ENCODE measurements around the gene GRIK5.

- no peak for TF ChIP-seq CTCF (IDR thresholded peaks at IDR 0.05; ENCODE audit: control extremely low read depth in 1 of 3, insufficient read depth in 1 of 3, low read depth in 1 of 3, low read length in 3 of 3)
- no peak for TF ChIP-seq CHD2 (IDR thresholded peaks at IDR 0.05; ENCODE audit: low read length)
- TF ChIP-seq ZNF274 (IDR thresholded peaks at IDR 0.05; ENCODE audit: borderline replicate concordance, extremely low read depth, low read length) = no peak
- no peak for TF ChIP-seq JUND (IDR thresholded peaks at IDR 0.05; ENCODE audit: low read length)
- no peak for TF ChIP-seq RAD21 (IDR thresholded peaks at IDR 0.05 in 1 of 2, conservative IDR thresholded peaks at IDR 0.05 in 1 of 2; ENCODE audit: low read depth in 2 of 2, low read length in 2 of 2)
- no peak for TF ChIP-seq NRF1 (IDR thresholded peaks at IDR 0.05; ENCODE audit: low read depth, low read length)
- no peak for TF ChIP-seq POLR2A (IDR thresholded peaks at IDR 0.05; ENCODE audit: control extremely low read depth in 1 of 2, low read depth in 2 of 2, low read length in 2 of 2)
- no peak for TF ChIP-seq TBP (IDR thresholded peaks at IDR 0.05; ENCODE audit: low read depth, low read length)
- TF ChIP-seq EP300 (IDR thresholded peaks at IDR 0.05; ENCODE audit: borderline replicate concordance in 1 of 2, low read depth in 2 of 2, low read length in 2 of 2) = no peak
- TF ChIP-seq, protein P1, sequence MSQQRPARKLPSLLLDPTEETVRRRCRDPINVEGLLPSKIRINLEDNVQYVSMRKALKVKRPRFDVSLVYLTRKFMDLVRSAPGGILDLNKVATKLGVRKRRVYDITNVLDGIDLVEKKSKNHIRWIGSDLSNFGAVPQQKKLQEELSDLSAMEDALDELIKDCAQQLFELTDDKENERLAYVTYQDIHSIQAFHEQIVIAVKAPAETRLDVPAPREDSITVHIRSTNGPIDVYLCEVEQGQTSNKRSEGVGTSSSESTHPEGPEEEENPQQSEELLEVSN (IDR thresholded peaks at IDR 0.05) = no peak
- TF ChIP-seq YY1 (IDR thresholded peaks at IDR 0.05; ENCODE audit: low read depth, low read length) = no peak
- TF ChIP-seq CEBPB (IDR thresholded peaks at IDR 0.05; ENCODE audit: low read depth, low read length) = no peak
- TF ChIP-seq EZH2 (IDR thresholded peaks at IDR 0.05; ENCODE audit: low read depth, low read length, severe bottlenecking) = no peak
- no peak for TF ChIP-seq ATF3 (IDR thresholded peaks at IDR 0.05; ENCODE audit: insufficient read depth, low read depth, low read length)
Measured at GRCh38 chr19:41955521-41955920, 114.5 kb downstream of the GRIK5 start.
